ENCODE measurements around the gene SLC44A2.

SLC44A2 gene

DNA sequence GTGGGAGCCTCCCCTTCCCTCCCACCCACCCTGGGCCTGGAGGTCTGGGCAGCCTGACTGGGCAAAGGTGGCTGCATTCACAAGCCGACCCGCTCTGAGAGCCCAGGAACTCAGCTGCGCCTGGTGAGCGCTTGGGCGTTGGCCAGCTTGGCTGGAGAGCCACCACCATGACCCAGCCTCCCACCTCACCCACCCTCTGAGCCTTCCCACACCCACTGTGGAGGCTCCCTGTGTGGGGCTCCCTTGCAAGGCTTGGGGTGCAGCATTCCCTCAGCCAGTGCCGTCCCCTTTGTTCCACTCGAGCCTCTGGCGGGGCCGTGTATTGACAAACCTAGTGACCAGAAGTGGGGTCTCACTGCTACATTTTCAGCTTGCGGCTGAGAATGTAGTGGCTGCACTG, 60.8 kb downstream of the SLC44A2 start:
- Histone ChIP-seq H3K4me3 (replicated peaks; ENCODE audit: insufficient read depth, low read length) (no peak overlapping the region), H3K27ac (replicated peaks) (no peak overlapping the region), H3K27me3 (ENCODE audit: insufficient read depth, poor library complexity, severe bottlenecking) (no peaks in the 10 kb centered on the region)
- TF ChIP-seq, protein P1, sequence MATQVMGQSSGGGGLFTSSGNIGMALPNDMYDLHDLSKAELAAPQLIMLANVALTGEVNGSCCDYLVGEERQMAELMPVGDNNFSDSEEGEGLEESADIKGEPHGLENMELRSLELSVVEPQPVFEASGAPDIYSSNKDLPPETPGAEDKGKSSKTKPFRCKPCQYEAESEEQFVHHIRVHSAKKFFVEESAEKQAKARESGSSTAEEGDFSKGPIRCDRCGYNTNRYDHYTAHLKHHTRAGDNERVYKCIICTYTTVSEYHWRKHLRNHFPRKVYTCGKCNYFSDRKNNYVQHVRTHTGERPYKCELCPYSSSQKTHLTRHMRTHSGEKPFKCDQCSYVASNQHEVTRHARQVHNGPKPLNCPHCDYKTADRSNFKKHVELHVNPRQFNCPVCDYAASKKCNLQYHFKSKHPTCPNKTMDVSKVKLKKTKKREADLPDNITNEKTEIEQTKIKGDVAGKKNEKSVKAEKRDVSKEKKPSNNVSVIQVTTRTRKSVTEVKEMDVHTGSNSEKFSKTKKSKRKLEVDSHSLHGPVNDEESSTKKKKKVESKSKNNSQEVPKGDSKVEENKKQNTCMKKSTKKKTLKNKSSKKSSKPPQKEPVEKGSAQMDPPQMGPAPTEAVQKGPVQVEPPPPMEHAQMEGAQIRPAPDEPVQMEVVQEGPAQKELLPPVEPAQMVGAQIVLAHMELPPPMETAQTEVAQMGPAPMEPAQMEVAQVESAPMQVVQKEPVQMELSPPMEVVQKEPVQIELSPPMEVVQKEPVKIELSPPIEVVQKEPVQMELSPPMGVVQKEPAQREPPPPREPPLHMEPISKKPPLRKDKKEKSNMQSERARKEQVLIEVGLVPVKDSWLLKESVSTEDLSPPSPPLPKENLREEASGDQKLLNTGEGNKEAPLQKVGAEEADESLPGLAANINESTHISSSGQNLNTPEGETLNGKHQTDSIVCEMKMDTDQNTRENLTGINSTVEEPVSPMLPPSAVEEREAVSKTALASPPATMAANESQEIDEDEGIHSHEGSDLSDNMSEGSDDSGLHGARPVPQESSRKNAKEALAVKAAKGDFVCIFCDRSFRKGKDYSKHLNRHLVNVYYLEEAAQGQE (IDR thresholded peaks at IDR 0.05; ENCODE audit: insufficient replicate concordance, low read depth), result no peak
- no peak for TF ChIP-seq SPI1 (IDR thresholded peaks at IDR 0.05; ENCODE audit: borderline replicate concordance, low read depth)
- TF ChIP-seq, protein P2, sequence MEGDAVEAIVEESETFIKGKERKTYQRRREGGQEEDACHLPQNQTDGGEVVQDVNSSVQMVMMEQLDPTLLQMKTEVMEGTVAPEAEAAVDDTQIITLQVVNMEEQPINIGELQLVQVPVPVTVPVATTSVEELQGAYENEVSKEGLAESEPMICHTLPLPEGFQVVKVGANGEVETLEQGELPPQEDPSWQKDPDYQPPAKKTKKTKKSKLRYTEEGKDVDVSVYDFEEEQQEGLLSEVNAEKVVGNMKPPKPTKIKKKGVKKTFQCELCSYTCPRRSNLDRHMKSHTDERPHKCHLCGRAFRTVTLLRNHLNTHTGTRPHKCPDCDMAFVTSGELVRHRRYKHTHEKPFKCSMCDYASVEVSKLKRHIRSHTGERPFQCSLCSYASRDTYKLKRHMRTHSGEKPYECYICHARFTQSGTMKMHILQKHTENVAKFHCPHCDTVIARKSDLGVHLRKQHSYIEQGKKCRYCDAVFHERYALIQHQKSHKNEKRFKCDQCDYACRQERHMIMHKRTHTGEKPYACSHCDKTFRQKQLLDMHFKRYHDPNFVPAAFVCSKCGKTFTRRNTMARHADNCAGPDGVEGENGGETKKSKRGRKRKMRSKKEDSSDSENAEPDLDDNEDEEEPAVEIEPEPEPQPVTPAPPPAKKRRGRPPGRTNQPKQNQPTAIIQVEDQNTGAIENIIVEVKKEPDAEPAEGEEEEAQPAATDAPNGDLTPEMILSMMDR (IDR thresholded peaks at IDR 0.05; ENCODE audit: insufficient read depth, low read length), result no peak
- TF ChIP-seq POLR2AphosphoS5 (IDR thresholded peaks at IDR 0.05; ENCODE audit: low read depth), result no peak
- TF ChIP-seq GABPA (IDR thresholded peaks at IDR 0.05; ENCODE audit: low read depth), result no peak
- no peak for DNase-seq (ENCODE audit: low read depth in 1 of 2, low spot score in 1 of 2)

DNA sequence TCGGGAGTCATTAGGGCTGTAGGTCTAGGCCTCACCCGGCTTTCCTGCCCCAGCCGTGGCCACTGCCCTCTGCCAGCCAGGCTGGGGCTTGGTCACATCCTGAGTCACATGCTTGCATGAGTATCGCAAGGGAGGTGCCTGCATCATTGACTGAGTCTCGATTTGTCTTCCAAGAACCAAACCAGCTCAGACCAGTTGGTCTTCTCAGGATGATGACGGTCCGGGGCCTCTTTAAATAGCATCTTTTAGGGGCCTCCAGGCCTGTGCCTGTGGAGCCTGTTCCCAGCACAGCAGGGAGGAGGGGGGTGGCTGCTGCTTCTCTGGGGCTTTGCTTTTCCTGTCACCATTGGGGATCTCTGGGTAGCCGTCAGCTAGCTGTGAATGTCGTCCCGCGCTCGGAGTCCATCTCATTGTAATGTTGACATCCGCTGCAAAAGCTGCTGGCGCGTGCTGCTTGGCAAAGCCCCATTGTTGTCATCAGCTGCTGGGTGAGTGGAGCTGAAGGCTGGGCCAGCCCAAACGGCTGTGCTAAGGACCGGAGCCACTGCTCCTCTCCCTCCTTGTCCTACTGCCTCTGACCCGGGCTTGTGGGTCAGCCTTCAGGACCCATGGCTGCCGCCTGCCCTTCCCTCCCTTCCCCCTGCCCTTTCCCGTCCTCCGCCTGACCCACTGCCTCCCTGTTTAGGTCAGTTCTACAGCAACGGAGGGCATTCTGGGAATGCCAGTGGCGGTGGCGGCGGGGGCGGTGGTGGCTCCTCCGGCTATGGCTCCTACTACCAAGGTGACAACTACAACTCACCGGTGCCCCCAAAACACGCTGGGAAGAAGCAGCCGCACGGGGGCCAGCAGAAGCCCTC, 61.5 kb downstream of the SLC44A2 start:
- TF ChIP-seq, protein P1 (IDR thresholded peaks at IDR 0.05; ENCODE audit: insufficient replicate concordance, low read depth), result no peak
- TF ChIP-seq POLR2AphosphoS5 (IDR thresholded peaks at IDR 0.05; ENCODE audit: low read depth), result no peak
- TF ChIP-seq GABPA (IDR thresholded peaks at IDR 0.05; ENCODE audit: low read depth), result no peak
- TF ChIP-seq SPI1 (IDR thresholded peaks at IDR 0.05; ENCODE audit: borderline replicate concordance, low read depth), result no peak
- TF ChIP-seq, protein P2 (IDR thresholded peaks at IDR 0.05; ENCODE audit: insufficient read depth, low read length), result no peak
- Histone ChIP-seq H3K4me3 (replicated peaks; ENCODE audit: insufficient read depth, low read length) (no peak overlapping the region), H3K27ac (replicated peaks) (no peak overlapping the region), H3K27me3 (ENCODE audit: insufficient read depth, poor library complexity, severe bottlenecking) (no peaks in the 10 kb centered on the region)
- DNase-seq (ENCODE audit: low read depth in 1 of 2, low spot score in 1 of 2), result no peak

DNA sequence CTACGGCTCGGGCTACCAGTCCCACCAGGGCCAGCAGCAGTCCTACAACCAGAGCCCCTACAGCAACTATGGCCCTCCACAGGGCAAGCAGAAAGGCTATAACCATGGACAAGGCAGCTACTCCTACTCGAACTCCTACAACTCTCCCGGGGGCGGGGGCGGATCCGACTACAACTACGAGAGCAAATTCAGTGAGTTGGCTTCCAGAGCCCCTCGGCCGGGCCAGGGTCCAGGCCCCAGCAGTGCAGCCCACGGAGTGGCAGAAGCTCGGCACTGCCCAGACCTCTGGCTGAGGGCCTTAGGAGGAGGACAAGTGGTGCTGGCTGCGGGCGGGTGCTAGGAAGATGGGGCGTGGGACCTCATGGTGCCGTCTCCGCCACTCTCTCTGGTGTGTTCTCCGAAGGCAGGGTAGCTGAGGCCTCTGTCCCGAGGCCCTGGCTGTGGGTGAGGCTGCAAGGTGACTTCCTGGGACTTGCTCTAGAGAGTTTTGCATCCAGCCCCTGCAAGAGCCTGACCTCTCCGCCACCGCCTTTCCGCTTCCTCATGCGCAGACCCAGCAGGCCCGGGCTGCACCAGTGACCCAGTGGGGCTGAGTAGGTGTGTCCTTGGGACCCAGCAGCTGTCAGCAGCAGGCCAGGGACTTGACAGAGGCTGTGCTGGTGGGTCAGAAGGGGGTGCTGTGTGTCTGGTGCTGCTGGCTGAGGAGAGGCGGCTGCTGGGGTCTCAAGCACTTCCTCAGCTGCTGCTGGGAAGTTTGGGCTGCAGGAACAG, 62.4 kb downstream of the SLC44A2 start:
- no peak for TF ChIP-seq SPI1 (IDR thresholded peaks at IDR 0.05; ENCODE audit: borderline replicate concordance, low read depth)
- TF ChIP-seq POLR2AphosphoS5 (IDR thresholded peaks at IDR 0.05; ENCODE audit: low read depth), result peak; percentile 30; the same call in 1 of the 2 replicates
- no peaks in the 10 kb centered on the region for H3K27me3 ChIP-seq (ENCODE audit: insufficient read depth, poor library complexity, severe bottlenecking)
- H3K27ac ChIP-seq (replicated peaks), result no peak overlapping the region
- DNase-seq (ENCODE audit: low read depth in 1 of 2, low spot score in 1 of 2), result no peak
- H3K4me3 ChIP-seq (replicated peaks; ENCODE audit: insufficient read depth, low read length), result no peak overlapping the region

Data from HL-60 (cell line).